Heart left ventricle (tissue), 13 donors: ENCODE data around the gene LILRB1.

Source experiments
- POLR2A ChIP-seq, 2 donors: fragments of 450-650 bp; IDR thresholded peaks; one replicate each; pipeline ENCODE4 v1.6.1; 2017; ENCODE audit warnings: antibody characterized with exemption in 2 of 2, mild to moderate bottlenecking in 2 of 2, moderate library complexity in 2 of 2
- TF ChIP-seq, protein P1 (sequence below), 12 donors: fragments of 200-600 bp; sonication (generic) in 4 of 12; IDR thresholded peaks; one replicate each; pipeline versions ENCODE4 v1.5.0 to v1.8.0; 2018 to 2022; ENCODE audit warnings: antibody characterized with exemption in 12 of 12, mild to moderate bottlenecking in 5 of 12
- donor health status: ischemic (EF 13 %, LVEDD 7.1; RV severe dilation, severe dysfunction).
- donor health status: DM: no; HTN: yes; CAD: no.
- donor health status: DM: no; HTN: no; CAD: no.
- donor health status: ischemic (EF 25% LVEDD 6.9; RV normal size, moderate dysfunction).
- donor health status: ischemic (EF 25% LVEDD 5.7; RV mildly dilated, moderate dysfunction).
- donor health status: ischemic (EF 35%, LVEDD 5.7; RV mildly dilated, moderate dysfunction).
- donor health status: nonischemic (EF 11% LVEDD 7.7; RV severe dilation, severe dysfunction).
- donor health status: DM: yes; HTN: yes; CAD: no.
- donor health status: PGD.
- donor health status: ischemic (EF 29% LVEDD 5.4; RV normal size, mild dysfunction).
- donor health status: nonischemic (EF 23%, LVEDD 6.1; RV moderate dilation, normal function).

DNA sequence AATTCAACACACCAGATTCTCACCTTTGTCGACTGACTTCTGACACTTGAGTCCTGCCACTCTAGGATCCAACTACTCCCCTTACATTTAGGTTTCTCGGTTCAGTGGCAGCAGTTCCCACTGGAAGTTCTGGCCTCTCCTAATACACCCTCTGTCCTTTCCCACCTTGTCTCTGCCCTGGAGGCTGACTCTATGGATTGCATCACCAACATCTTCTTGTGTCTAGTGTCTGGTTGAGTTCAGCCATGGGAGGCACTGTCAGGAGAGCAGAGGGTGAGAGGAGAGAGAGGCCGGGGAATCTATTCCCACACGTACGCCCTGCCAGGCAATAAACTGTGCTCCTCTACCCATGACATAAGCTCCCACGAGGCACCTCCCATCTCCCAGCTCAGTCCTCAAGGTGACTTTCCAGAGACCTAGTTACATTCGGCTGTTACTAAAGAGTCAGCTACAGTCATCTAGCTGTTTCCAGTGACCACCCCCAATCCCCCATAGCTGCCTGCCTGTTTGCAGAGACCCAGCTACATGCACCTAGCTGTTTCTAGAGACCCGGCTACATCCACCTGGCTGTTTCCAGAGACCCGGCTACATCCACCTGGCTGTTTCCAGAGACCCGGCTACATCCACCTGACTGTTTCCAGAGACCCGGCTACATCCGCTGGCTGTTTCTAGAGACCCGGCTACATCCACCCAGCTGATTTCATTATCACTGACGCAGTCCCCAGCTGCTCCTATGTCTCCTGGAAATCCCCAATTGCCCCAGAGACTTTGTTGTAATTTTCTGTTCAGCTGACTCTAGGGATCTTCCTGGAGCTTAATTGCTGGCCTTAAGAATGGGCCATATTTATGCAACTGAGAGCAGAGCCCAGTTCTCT, 24.4 kb downstream of the LILRB1 start:
- TF ChIP-seq, protein P1, sequence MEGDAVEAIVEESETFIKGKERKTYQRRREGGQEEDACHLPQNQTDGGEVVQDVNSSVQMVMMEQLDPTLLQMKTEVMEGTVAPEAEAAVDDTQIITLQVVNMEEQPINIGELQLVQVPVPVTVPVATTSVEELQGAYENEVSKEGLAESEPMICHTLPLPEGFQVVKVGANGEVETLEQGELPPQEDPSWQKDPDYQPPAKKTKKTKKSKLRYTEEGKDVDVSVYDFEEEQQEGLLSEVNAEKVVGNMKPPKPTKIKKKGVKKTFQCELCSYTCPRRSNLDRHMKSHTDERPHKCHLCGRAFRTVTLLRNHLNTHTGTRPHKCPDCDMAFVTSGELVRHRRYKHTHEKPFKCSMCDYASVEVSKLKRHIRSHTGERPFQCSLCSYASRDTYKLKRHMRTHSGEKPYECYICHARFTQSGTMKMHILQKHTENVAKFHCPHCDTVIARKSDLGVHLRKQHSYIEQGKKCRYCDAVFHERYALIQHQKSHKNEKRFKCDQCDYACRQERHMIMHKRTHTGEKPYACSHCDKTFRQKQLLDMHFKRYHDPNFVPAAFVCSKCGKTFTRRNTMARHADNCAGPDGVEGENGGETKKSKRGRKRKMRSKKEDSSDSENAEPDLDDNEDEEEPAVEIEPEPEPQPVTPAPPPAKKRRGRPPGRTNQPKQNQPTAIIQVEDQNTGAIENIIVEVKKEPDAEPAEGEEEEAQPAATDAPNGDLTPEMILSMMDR (IDR thresholded peaks at IDR 0.05) = no peak
- no peak for TF ChIP-seq POLR2A (IDR thresholded peaks at IDR 0.05)
